Measurements from ENCODE around the gene NEK10. TPM values are rescaled to one million over a fixed set of nuclear protein-coding genes. Genes with fewer than 3 reads are reported as not detected.
"Not testable (repeated sequence)": the region's sequence is repeated elsewhere in the genome, so short reads cannot be mapped to it uniquely, and the experiment has no call there.

The NEK10 gene
- polyA plus RNA-seq, 6 donors from 2014 or later, result 0.35 TPM; not detected in 5

- no peaks in the 10 kb centered on the region for H3K36me3 Mint-ChIP-seq
- H3K9me3 Mint-ChIP-seq, result no peaks in the 10 kb centered on the region
- H3K27me3 Mint-ChIP-seq, result no peaks in the 10 kb centered on the region
- ATAC-seq (ENCODE audit: low read depth in 2 of 2) (no peak), DNase-seq (no peak)
- H3K27ac Mint-ChIP-seq, result no peak overlapping the region
- no peak overlapping the region for H3K4me3 Mint-ChIP-seq
- no peaks in the 10 kb centered on the region for H3K4me1 Mint-ChIP-seq
These were observed 52.1 kb downstream of the NEK10 start for GRCh38 chr3:27317096-27317495.

GRCh38 chr3:27315003-27315402 lies 54.2 kb downstream of the NEK10 start:
- Mint-ChIP-seq H3K36me3 (no peaks in the 10 kb centered on the region), H3K27ac (no peak overlapping the region), H3K27me3 (no peaks in the 10 kb centered on the region), H3K4me3 (no peak overlapping the region), H3K4me1 (no peaks in the 10 kb centered on the region), H3K9me3 (no peaks in the 10 kb centered on the region)
- ATAC-seq (ENCODE audit: low read depth in 2 of 2) (no peak), DNase-seq (no peak)

GRCh38 chr3:27312044-27312668 lies 57.0 kb downstream of the NEK10 start:
- no peak overlapping the region for H3K27ac Mint-ChIP-seq
- H3K36me3 Mint-ChIP-seq, result no peaks in the 10 kb centered on the region
- DNase-seq, result peak; percentile 29
- H3K27me3 Mint-ChIP-seq, result no peaks in the 10 kb centered on the region
- H3K4me3 Mint-ChIP-seq, result no peak overlapping the region
- peak in 1 of 2 donors; percentile 52 for ATAC-seq (ENCODE audit: low read depth in 2 of 2)
- no peaks in the 10 kb centered on the region for H3K4me1 Mint-ChIP-seq
- H3K9me3 Mint-ChIP-seq, result no peaks in the 10 kb centered on the region

GRCh38 chr3:27311400-27311799 lies 57.8 kb downstream of the NEK10 start:
- DNase-seq, result no peak
- no peaks in the 10 kb centered on the region for H3K36me3 Mint-ChIP-seq
- no peak overlapping the region for H3K4me3 Mint-ChIP-seq
- H3K9me3 Mint-ChIP-seq, result no peaks in the 10 kb centered on the region
- ATAC-seq (ENCODE audit: low read depth in 2 of 2), result no peak
- no peaks in the 10 kb centered on the region for H3K27me3 Mint-ChIP-seq
- no peaks in the 10 kb centered on the region for H3K4me1 Mint-ChIP-seq
- no peak overlapping the region for H3K27ac Mint-ChIP-seq

- no peaks in the 10 kb centered on the region for H3K36me3 Mint-ChIP-seq
- no peak overlapping the region for H3K4me3 Mint-ChIP-seq
- H3K27me3 Mint-ChIP-seq, result no peaks in the 10 kb centered on the region
- H3K9me3 Mint-ChIP-seq, result no peaks in the 10 kb centered on the region
- peak overlapping the region in 1 of 6 donors; percentile 1 for H3K27ac Mint-ChIP-seq
- H3K4me1 Mint-ChIP-seq, result no peaks in the 10 kb centered on the region
- no peak for ATAC-seq (ENCODE audit: low read depth in 2 of 2)
- DNase-seq, result no peak
These were observed 58.5 kb downstream of the NEK10 start for GRCh38 chr3:27310688-27311087.

GRCh38 chr3:27307566-27307965 lies 61.6 kb downstream of the NEK10 start:
- H3K27me3 Mint-ChIP-seq, result no peaks in the 10 kb centered on the region
- DNase-seq (no peak), ATAC-seq (ENCODE audit: low read depth in 2 of 2) (no peak)
- H3K36me3 Mint-ChIP-seq, result no peaks in the 10 kb centered on the region
- no peak overlapping the region for H3K27ac Mint-ChIP-seq
- no peaks in the 10 kb centered on the region for H3K4me1 Mint-ChIP-seq
- H3K9me3 Mint-ChIP-seq, result peaks cover 0 to under 1% (median 0%) of the 10 kb centered on the region in 7 donors
- H3K4me3 Mint-ChIP-seq, result no peak overlapping the region

GRCh38 chr3:27302891-27303290 lies 66.3 kb downstream of the NEK10 start:
- ATAC-seq (ENCODE audit: low read depth in 2 of 2) (no peak), DNase-seq (no peak)
- H3K27me3 Mint-ChIP-seq, result no peaks in the 10 kb centered on the region
- H3K27ac Mint-ChIP-seq, result no peak overlapping the region
- H3K4me1 Mint-ChIP-seq, result no peaks in the 10 kb centered on the region
- H3K9me3 Mint-ChIP-seq, result peaks cover 0 to 24% (median 12%) of the 10 kb centered on the region in 7 donors
- peaks cover 4 to 14% of the 10 kb centered on the region in 2 donors for H3K36me3 Mint-ChIP-seq
- H3K4me3 Mint-ChIP-seq, result no peak overlapping the region

GRCh38 chr3:27298981-27299380 lies 70.2 kb downstream of the NEK10 start:
- H3K4me1 Mint-ChIP-seq; H3K27ac Mint-ChIP-seq; H3K27me3 Mint-ChIP-seq; DNase-seq; H3K4me3 Mint-ChIP-seq; ATAC-seq (ENCODE audit: low read depth in 2 of 2): not testable (repeated sequence)
- peaks cover 4 to 14% of the 10 kb centered on the region in 2 donors for H3K36me3 Mint-ChIP-seq
- peaks cover 0 to 24% (median 12%) of the 10 kb centered on the region in 7 donors for H3K9me3 Mint-ChIP-seq

GRCh38 chr3:27293939-27294338 lies 75.2 kb downstream of the NEK10 start:
- H3K4me1 Mint-ChIP-seq, result no peaks in the 10 kb centered on the region
- ATAC-seq (ENCODE audit: low read depth in 2 of 2), result no peak
- no peaks in the 10 kb centered on the region for H3K27me3 Mint-ChIP-seq
- DNase-seq, result no peak
- no peak overlapping the region for H3K27ac Mint-ChIP-seq
- no peaks in the 10 kb centered on the region for H3K36me3 Mint-ChIP-seq
- H3K4me3 Mint-ChIP-seq, result no peak overlapping the region
- peaks cover 0 to 8% (median 5%) of the 10 kb centered on the region in 7 donors for H3K9me3 Mint-ChIP-seq

- H3K36me3 Mint-ChIP-seq, result no peaks in the 10 kb centered on the region
- ATAC-seq (ENCODE audit: low read depth in 2 of 2) (no peak), DNase-seq (no peak)
- H3K9me3 Mint-ChIP-seq, result no peaks in the 10 kb centered on the region
- no peak overlapping the region for H3K4me3 Mint-ChIP-seq
- H3K27me3 Mint-ChIP-seq, result no peaks in the 10 kb centered on the region
- H3K27ac Mint-ChIP-seq, result peak overlapping the region in 1 of 6 donors; percentile 4
- no peaks in the 10 kb centered on the region for H3K4me1 Mint-ChIP-seq
These were observed 78.4 kb downstream of the NEK10 start for GRCh38 chr3:27290760-27291159.

GRCh38 chr3:27289769-27290413 lies 79.3 kb downstream of the NEK10 start:
- H3K4me1 Mint-ChIP-seq, result no peaks in the 10 kb centered on the region

GRCh38 chr3:27287052-27287451 lies 82.1 kb downstream of the NEK10 start:
- H3K9me3 Mint-ChIP-seq, result peaks cover 0 to 1% (median under 1%) of the 10 kb centered on the region in 7 donors
- H3K4me3 Mint-ChIP-seq, result no peak overlapping the region
- no peaks in the 10 kb centered on the region for H3K27me3 Mint-ChIP-seq
- peaks cover 0 to under 1% of the 10 kb centered on the region in 2 donors for H3K36me3 Mint-ChIP-seq
- no peak for ATAC-seq (ENCODE audit: low read depth in 2 of 2)
- H3K27ac Mint-ChIP-seq, result no peak overlapping the region
- no peaks in the 10 kb centered on the region for H3K4me1 Mint-ChIP-seq
- DNase-seq, result no peak

More at GRCh38 chr3:27289769-27290413, 79.3 kb downstream of the NEK10 start:
- no peaks in the 10 kb centered on the region for H3K36me3 Mint-ChIP-seq
- DNase-seq (no peak), ATAC-seq (ENCODE audit: low read depth in 2 of 2) (no peak)
- no peaks in the 10 kb centered on the region for H3K27me3 Mint-ChIP-seq
- no peak overlapping the region for H3K4me3 Mint-ChIP-seq
- H3K9me3 Mint-ChIP-seq, result no peaks in the 10 kb centered on the region
- no peak overlapping the region for H3K27ac Mint-ChIP-seq

- H3K4me1 Mint-ChIP-seq; H3K27me3 Mint-ChIP-seq; H3K4me3 Mint-ChIP-seq; ATAC-seq (ENCODE audit: low read depth in 2 of 2); H3K36me3 Mint-ChIP-seq; H3K27ac Mint-ChIP-seq; DNase-seq; H3K9me3 Mint-ChIP-seq: not testable (repeated sequence)
These were observed 82.7 kb downstream of the NEK10 start for GRCh38 chr3:27286467-27286866.

- DNase-seq (no peak), ATAC-seq (ENCODE audit: low read depth in 2 of 2) (no peak)
- Mint-ChIP-seq H3K4me1 (no peaks in the 10 kb centered on the region), H3K9me3 (peaks cover 2 to 10% (median 8%) of the 10 kb centered on the region in 7 donors), H3K27ac (no peak overlapping the region), H3K27me3 (no peaks in the 10 kb centered on the region), H3K36me3 (peaks cover 7% of the 10 kb centered on the region in 2 donors), H3K4me3 (no peak overlapping the region)
These were observed 83.5 kb downstream of the NEK10 start for GRCh38 chr3:27285668-27286067.

All from naive B cell (primary cell).